8988T (cell line): Measurements from ENCODE around the gene KIRREL3.
A peak's percentile ranks its signal among the peaks of the same experiment; 100 is the strongest.
"Not testable (repeated sequence)": the region's sequence is repeated elsewhere in the genome, so short reads cannot be mapped to it uniquely, and the experiment has no call there.

Experiments used
- DNase-seq: peaks from one replicate; pipeline ENCODE4 v3.0.0; 2011

The KIRREL3 gene

GRCh38 chr11:126996036-126996804 lies 4.3 kb downstream of the KIRREL3 start:
- DNase-seq = no peak

- no peak for DNase-seq
Observed at GRCh38 chr11:126993599-126993998, 7.0 kb downstream of the KIRREL3 start.

GRCh38 chr11:126992804-126993111 lies 7.8 kb downstream of the KIRREL3 start:
- no peak for DNase-seq

GRCh38 chr11:126992065-126992803 lies 8.3 kb downstream of the KIRREL3 start:
- no peak for DNase-seq

GRCh38 chr11:126991596-126991995 lies 9.0 kb downstream of the KIRREL3 start:
- DNase-seq = no peak

GRCh38 chr11:126990716-126991480 lies 9.7 kb downstream of the KIRREL3 start:
- DNase-seq = no peak

- peak; percentile 59 for DNase-seq
Observed at GRCh38 chr11:126989942-126990715, 10.4 kb downstream of the KIRREL3 start.

- DNase-seq = no peak
Observed at GRCh38 chr11:126988655-126989054, 11.9 kb downstream of the KIRREL3 start.

GRCh38 chr11:126981635-126982034 lies 18.9 kb downstream of the KIRREL3 start:
- DNase-seq = no peak

GRCh38 chr11:126978911-126979310 lies 21.7 kb downstream of the KIRREL3 start:
- no peak for DNase-seq

GRCh38 chr11:126978165-126978564 lies 22.4 kb downstream of the KIRREL3 start:
- DNase-seq = no peak

GRCh38 chr11:126973051-126973450 lies 27.5 kb downstream of the KIRREL3 start:
- DNase-seq = no peak

GRCh38 chr11:126971305-126971704 lies 29.3 kb downstream of the KIRREL3 start:
- no peak for DNase-seq

- DNase-seq = no peak
Observed at GRCh38 chr11:126969865-126970479, 30.6 kb downstream of the KIRREL3 start.

GRCh38 chr11:126968915-126969314 lies 31.7 kb downstream of the KIRREL3 start:
- DNase-seq = no peak

- no peak for DNase-seq
Observed at GRCh38 chr11:126965331-126965730, 35.2 kb downstream of the KIRREL3 start.

- DNase-seq = no peak
Observed at GRCh38 chr11:126963603-126964363, 36.8 kb downstream of the KIRREL3 start.

GRCh38 chr11:126963115-126963514 lies 37.5 kb downstream of the KIRREL3 start:
- DNase-seq = no peak

- DNase-seq = no peak
Observed at GRCh38 chr11:126959700-126960099, 40.9 kb downstream of the KIRREL3 start.

GRCh38 chr11:126956635-126957034 lies 43.9 kb downstream of the KIRREL3 start:
- no peak for DNase-seq

GRCh38 chr11:126952533-126952932 lies 48.0 kb downstream of the KIRREL3 start:
- not testable (repeated sequence) for DNase-seq

GRCh38 chr11:126951465-126951864 lies 49.1 kb downstream of the KIRREL3 start:
- DNase-seq = no peak
